B cell (primary cell): ENCODE results near the gene LMNTD1.

Experiments
- EZH2 ChIP-seq: IDR thresholded peaks from 2 replicates; pipeline ENCODE4 v1.6.1; 2012; ENCODE audit warnings: borderline replicate concordance, low read depth, mild to moderate bottlenecking, moderate library complexity, low read length; ENCODE audit not compliant: insufficient read depth, poor library complexity, severe bottlenecking
- TF ChIP-seq, protein P1 (sequence below): fragments of 200-600 bp; IDR thresholded peaks from one replicate; pipeline ENCODE4 v1.8.0; 2022; ENCODE audit warnings: antibody characterized with exemption, mild to moderate bottlenecking

DNA sequence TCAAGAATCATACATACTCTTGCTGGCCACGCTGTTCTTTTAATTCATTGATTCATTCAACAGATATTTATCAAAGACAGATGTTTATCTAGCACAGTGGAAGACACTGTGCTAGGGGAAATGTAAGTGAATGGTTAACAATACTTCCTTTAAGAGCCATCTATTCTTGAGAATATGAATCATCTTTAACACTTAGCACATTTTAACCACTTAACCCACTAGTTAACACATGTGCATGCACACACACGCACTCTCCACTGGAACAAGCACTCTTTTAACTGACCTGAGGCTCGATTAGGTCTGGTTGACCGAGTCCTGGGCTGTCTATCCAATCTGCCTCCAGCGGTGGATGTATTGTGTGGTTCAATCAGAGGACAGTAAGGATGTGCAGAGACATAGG lies 34.6 kb downstream of the LMNTD1 start:
- TF ChIP-seq, protein P1, sequence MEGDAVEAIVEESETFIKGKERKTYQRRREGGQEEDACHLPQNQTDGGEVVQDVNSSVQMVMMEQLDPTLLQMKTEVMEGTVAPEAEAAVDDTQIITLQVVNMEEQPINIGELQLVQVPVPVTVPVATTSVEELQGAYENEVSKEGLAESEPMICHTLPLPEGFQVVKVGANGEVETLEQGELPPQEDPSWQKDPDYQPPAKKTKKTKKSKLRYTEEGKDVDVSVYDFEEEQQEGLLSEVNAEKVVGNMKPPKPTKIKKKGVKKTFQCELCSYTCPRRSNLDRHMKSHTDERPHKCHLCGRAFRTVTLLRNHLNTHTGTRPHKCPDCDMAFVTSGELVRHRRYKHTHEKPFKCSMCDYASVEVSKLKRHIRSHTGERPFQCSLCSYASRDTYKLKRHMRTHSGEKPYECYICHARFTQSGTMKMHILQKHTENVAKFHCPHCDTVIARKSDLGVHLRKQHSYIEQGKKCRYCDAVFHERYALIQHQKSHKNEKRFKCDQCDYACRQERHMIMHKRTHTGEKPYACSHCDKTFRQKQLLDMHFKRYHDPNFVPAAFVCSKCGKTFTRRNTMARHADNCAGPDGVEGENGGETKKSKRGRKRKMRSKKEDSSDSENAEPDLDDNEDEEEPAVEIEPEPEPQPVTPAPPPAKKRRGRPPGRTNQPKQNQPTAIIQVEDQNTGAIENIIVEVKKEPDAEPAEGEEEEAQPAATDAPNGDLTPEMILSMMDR = no peak
- TF ChIP-seq EZH2 = no peak
